ENCODE measurements around the gene ENPEP.

- TF ChIP-seq CTCF (conservative IDR thresholded peaks at IDR 0.05; ENCODE audit: low read length), result no peak
- TF ChIP-seq EZH2phosphoT487 (IDR thresholded peaks at IDR 0.05; ENCODE audit: borderline replicate concordance, low read depth, low read length), result no peak
These were observed 138.4 kb downstream of the ENPEP start for GRCh38 chr4:110614173-110614963.
